ENCODE data around the gene MRPS12.

DNA sequence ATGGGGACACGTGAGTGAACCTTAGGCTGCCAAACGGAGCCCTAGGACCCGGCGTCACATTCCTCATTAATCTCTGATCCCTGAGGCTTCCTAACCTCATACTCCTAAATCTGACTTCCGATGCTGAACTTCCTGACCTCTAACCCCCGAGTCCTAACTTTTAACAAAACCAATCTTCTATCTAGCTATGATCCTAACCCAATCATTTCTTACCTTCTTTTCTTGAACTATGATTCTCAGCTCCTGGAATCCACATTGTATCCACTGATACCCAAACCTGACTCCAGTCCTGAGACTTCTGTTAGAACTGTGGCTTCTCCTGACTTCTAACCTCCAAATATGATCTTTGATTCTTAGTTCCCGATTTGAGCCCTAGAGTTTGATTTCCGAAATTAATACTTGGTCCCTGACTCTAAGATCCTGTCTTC is 30.5 kb upstream of the MRPS12 start:
- TF ChIP-seq POLR2A (IDR thresholded peaks at IDR 0.05): no peak
- TF ChIP-seq, protein P1, sequence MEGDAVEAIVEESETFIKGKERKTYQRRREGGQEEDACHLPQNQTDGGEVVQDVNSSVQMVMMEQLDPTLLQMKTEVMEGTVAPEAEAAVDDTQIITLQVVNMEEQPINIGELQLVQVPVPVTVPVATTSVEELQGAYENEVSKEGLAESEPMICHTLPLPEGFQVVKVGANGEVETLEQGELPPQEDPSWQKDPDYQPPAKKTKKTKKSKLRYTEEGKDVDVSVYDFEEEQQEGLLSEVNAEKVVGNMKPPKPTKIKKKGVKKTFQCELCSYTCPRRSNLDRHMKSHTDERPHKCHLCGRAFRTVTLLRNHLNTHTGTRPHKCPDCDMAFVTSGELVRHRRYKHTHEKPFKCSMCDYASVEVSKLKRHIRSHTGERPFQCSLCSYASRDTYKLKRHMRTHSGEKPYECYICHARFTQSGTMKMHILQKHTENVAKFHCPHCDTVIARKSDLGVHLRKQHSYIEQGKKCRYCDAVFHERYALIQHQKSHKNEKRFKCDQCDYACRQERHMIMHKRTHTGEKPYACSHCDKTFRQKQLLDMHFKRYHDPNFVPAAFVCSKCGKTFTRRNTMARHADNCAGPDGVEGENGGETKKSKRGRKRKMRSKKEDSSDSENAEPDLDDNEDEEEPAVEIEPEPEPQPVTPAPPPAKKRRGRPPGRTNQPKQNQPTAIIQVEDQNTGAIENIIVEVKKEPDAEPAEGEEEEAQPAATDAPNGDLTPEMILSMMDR (IDR thresholded peaks at IDR 0.05): no peak
